Cardiac fibroblast (primary cell): Measurements from ENCODE around the gene BBS9.
A peak's percentile ranks its signal among the peaks of the same experiment; 100 is the strongest.

Experiments used
- DNase-seq, 2 donors: peaks; one replicate each; pipeline versions ENCODE4 v3.0.0 to v3.0.0-alpha.2; 2010; ENCODE audit warnings: low read depth in 2 of 2
- H3K4me3 ChIP-seq, 2 donors: replicated peaks in 1 of 2; 1 replicate in 1 of 2; 2 replicates in 1 of 2; pipeline ENCODE4 v1.5.1; 2011; ENCODE audit warnings: low read depth in 2 of 2, low read length in 2 of 2, mild to moderate bottlenecking in 2 of 2, moderate library complexity in 1 of 2
- CTCF ChIP-seq: IDR thresholded peaks from one replicate; pipeline ENCODE4 v1.5.1; 2011; ENCODE audit warnings: low read depth, mild to moderate bottlenecking, low read length, inconsistent platforms

Gene BBS9

GRCh38 chr7:33357846-33358245 lies 228.5 kb downstream of the BBS9 start:
- no peak overlapping the region for H3K4me3 ChIP-seq
- TF ChIP-seq CTCF, result no peak
- no peak for DNase-seq

GRCh38 chr7:33369888-33370287 lies 240.5 kb downstream of the BBS9 start:
- no peak overlapping the region for H3K4me3 ChIP-seq

GRCh38 chr7:33373195-33373594 lies 243.8 kb downstream of the BBS9 start:
- DNase-seq, result no peak
- no peak overlapping the region for H3K4me3 ChIP-seq
- no peak for TF ChIP-seq CTCF

More at GRCh38 chr7:33369888-33370287, 240.5 kb downstream of the BBS9 start:
- DNase-seq, result peak in 1 of 2 donors; percentile 8
- TF ChIP-seq CTCF, result no peak

GRCh38 chr7:33379891-33380525 lies 250.6 kb downstream of the BBS9 start:
- DNase-seq, result no peak
- no peak overlapping the region for H3K4me3 ChIP-seq
- no peak for TF ChIP-seq CTCF

GRCh38 chr7:33388332-33388731 lies 259.0 kb downstream of the BBS9 start:
- TF ChIP-seq CTCF, result no peak
- no peak overlapping the region for H3K4me3 ChIP-seq
- DNase-seq, result peak in 1 of 2 donors; percentile 68

GRCh38 chr7:33392148-33392547 lies 262.8 kb downstream of the BBS9 start:
- TF ChIP-seq CTCF, result no peak
- DNase-seq, result no peak
- H3K4me3 ChIP-seq, result no peak overlapping the region

DNA sequence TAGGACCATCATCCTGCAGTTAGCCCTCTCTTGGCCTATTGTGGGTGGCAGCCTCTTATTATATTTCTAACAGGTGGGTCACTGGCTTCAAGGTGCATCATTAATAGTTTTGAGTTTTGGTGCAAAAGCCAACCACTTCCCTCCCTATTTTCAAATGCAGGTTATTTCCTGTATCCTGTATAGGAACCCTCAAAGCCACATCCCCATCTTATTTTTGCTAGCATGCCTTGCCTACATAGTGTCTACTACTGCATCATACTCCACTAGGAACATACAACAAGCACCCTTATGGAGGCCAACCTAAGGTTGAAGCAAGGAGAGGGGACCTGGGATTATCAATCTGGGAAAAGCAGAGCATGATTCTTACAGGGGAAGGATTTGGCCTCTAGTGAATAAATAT lies 264.4 kb downstream of the BBS9 start:
- no peak for DNase-seq
- no peak overlapping the region for H3K4me3 ChIP-seq
- no peak for TF ChIP-seq CTCF
